HepG2 (cell line): ENCODE measurements around the gene FOXD2. TPM values are rescaled to one million over a fixed set of nuclear protein-coding genes. Genes with fewer than 3 reads are reported as not detected.

ENCODE experiments used
- ATAC-seq: fragments of 200-7000 bp; cut with Tn5 transposase; 3 replicates; pipeline ENCODE4 v1.9.1; 2020; ENCODE audit warnings: mild to moderate bottlenecking, moderate library complexity
- BruUV-seq: library from RNA; stranded (reverse); fragments of 400-500 nt; replicated peaks from 2 replicates; lab custom pipeline; 2021; lab: Mats Ljungman, UMichigan
- CTCF ChIA-PET: fragments of 300-600 bp; formaldehyde crosslinking; extraction: SDS; loops from one replicate; lab custom pipeline; 2021; ENCODE audit warnings: low total read pairs, inconsistent platforms, low intra/inter-chr PET ratio; lab: Yijun Ruan, JAX
- POLR2A ChIA-PET: fragments of 350-600 bp; sonication (Branson Sonifier 250); formaldehyde crosslinking; loops from one replicate; lab custom pipeline; 2020; ENCODE audit warnings: antibody characterized with exemption, inconsistent platforms; lab: Yijun Ruan, JAX
- DNase-seq: peaks from one replicate; pipeline ENCODE4 v3.0.0-alpha.2; 2015; ENCODE audit warnings: low spot score
- FAIRE-seq: peaks from 3 replicates; lab custom pipeline; 2011; peaks lifted over from hg19 to GRCh38; lab: Jason Lieb, UNC
- H2AFZ ChIP-seq: one replicate; pipeline ENCODE4 v1.6.1; 2011; ENCODE audit warnings: low read length, inconsistent platforms
- H3K27ac ChIP-seq: fragments of 300-600 bp; 3 replicates; pipeline ENCODE4 v1.8.0; 2011; ENCODE audit warnings: mixed run types, mild to moderate bottlenecking, mixed read lengths, low read length, inconsistent platforms; ENCODE audit not compliant: insufficient read depth; ENCODE audit errors: extremely low read length
- H3K27me3 ChIP-seq, 2 experiments: fragments of 200-600 bp in 1 of 2; 2 replicates in 1 of 2; 3 replicates in 1 of 2; pipeline versions ENCODE4 v1.6.0 to v1.8.0; 2011; ENCODE audit warnings: low read length in 2 of 2, mild to moderate bottlenecking in 2 of 2, moderate library complexity in 2 of 2, inconsistent platforms in 1 of 2; ENCODE audit not compliant: insufficient read depth in 2 of 2, control insufficient read depth in 1 of 2
- H3K36me3 ChIP-seq, 2 experiments: fragments of 200-600 bp in 1 of 2; replicated peaks in 1 of 2; 2 replicates in 1 of 2; 3 replicates in 1 of 2; pipeline versions ENCODE4 v1.5.1 to v1.8.0; 2011; ENCODE audit warnings: low read length in 2 of 2, inconsistent platforms in 1 of 2; ENCODE audit not compliant: insufficient read depth in 2 of 2, control insufficient read depth in 1 of 2
- H3K4me1 ChIP-seq: 2 replicates; pipeline ENCODE4 v1.5.1; 2012; ENCODE audit warnings: low read length, inconsistent platforms; ENCODE audit not compliant: insufficient read depth
- H3K4me2 ChIP-seq: 2 replicates; pipeline ENCODE4 v1.6.0; 2011; ENCODE audit warnings: low read depth, low read length, inconsistent platforms
- H3K4me3 ChIP-seq, 3 experiments: fragments of 200-600 bp in 1 of 3; sonication (generic), shearing (Covaris generic) in 1 of 3; replicated peaks in 1 of 3; 2 replicates each; pipeline ENCODE4 v1.5.1; 2011 to 2016; ENCODE audit warnings: low read length in 3 of 3, inconsistent platforms in 2 of 3, low read depth in 2 of 3, mild to moderate bottlenecking in 2 of 3, control low read depth in 1 of 3, mixed read lengths in 1 of 3; ENCODE audit not compliant: insufficient read depth in 1 of 3
- H3K79me2 ChIP-seq: one replicate; pipeline ENCODE4 v1.6.1; 2011; ENCODE audit warnings: low read length, inconsistent platforms; ENCODE audit not compliant: insufficient read depth
- H3K9ac ChIP-seq: 2 replicates; pipeline ENCODE4 v1.6.0; 2011; ENCODE audit warnings: mild to moderate bottlenecking, low read depth, low read length, inconsistent platforms; ENCODE audit not compliant: insufficient read depth
- H3K9me3 ChIP-seq: 2 replicates; pipeline ENCODE4 v1.5.1; 2012; ENCODE audit warnings: mild to moderate bottlenecking, low read length
- H4K20me1 ChIP-seq: 2 replicates; pipeline ENCODE4 v1.6.0; 2011; ENCODE audit warnings: inconsistent platforms, mild to moderate bottlenecking, low read length, moderate library complexity; ENCODE audit not compliant: insufficient read depth
- GZF1 ChIP-seq: sonication (generic); formaldehyde crosslinking; IDR thresholded peaks from 2 replicates; pipeline ENCODE4 v1.5.1; 2020; ENCODE audit warnings: mild to moderate bottlenecking, missing genetic modification reagents
- HDAC6 ChIP-seq: fragments of 200-600 bp; sonication (generic); IDR thresholded peaks from 2 replicates; pipeline ENCODE4 v1.7.0; 2017; ENCODE audit warnings: mild to moderate bottlenecking, antibody characterized with exemption, low read length, low read depth
- LCORL ChIP-seq, 2 experiments: fragments of 450-650 bp in 1 of 2; sonication (generic) in 1 of 2; formaldehyde crosslinking in 1 of 2; IDR thresholded peaks; 2 replicates each; pipeline versions ENCODE4 v1.5.0 to v1.6.1; 2017 to 2020; ENCODE audit warnings: antibody characterized with exemption in 1 of 2, missing genetic modification reagents in 1 of 2
- NCOA5 ChIP-seq: sonication (generic); formaldehyde crosslinking; IDR thresholded peaks from 2 replicates; pipeline ENCODE4 v1.4.0; 2020; ENCODE audit warnings: missing genetic modification reagents
- TFDP2 ChIP-seq: sonication (generic); formaldehyde crosslinking; IDR thresholded peaks from 2 replicates; pipeline ENCODE4 v1.4.0; 2020; ENCODE audit warnings: missing genetic modification reagents
- ZNF354B ChIP-seq: sonication (generic); formaldehyde crosslinking; IDR thresholded peaks from 2 replicates; pipeline ENCODE4 v1.8.0; 2022; ENCODE audit warnings: mild to moderate bottlenecking, missing genetic modification reagents
- WGBS: methylation state at CpG from one replicate; pipeline ENCODE4 v1.1.6; 2017; ENCODE audit warnings: low lambda C conversion rate; 5-methylcytosine and 5-hydroxymethylcytosine counted together
- in situ Hi-C: cut with HindIII; loops from 2 replicates; pipeline ENCODE4 v1.10.0; 2017; ENCODE audit warnings: low pct_unique_long_range_greater_than_20kb; ENCODE audit not compliant: extremely low pct_ligation_motif_present
- intact Hi-C: fragments of 100-400 bp; cut with micrococcal nuclease; formaldehyde crosslinking; loops from one replicate; pipeline ENCODE4 v1.10.0; 2022; ENCODE audit not compliant: unreplicated experiment
- polyA plus RNA-seq, 8 experiments: library from polyadenylated mRNA; depleted of rRNA in 3 of 8; stranded (reverse) in 7 of 8; unstranded in 1 of 8; fragments of >200 nt; fragmentation: Illumina TruSeq in 4 of 8; extraction: Trizol in 4 of 8; gene quantifications; 2 replicates each; pipeline versions ENCODE4 v1.2.1 to v1.2.3, GENCODE V29; 2011 to 2016; ENCODE audit warnings: low read depth in 4 of 8, missing spikeins in 1 of 8, mixed read lengths in 1 of 8; ENCODE audit not compliant: insufficient read depth in 1 of 8
- total RNA-seq, 5 experiments: library from RNA; depleted of rRNA; stranded (reverse); fragments of >200 nt; fragmentation: Illumina TruSeq; extraction: Trizol; gene quantifications; 2 replicates each; pipeline ENCODE4 v1.2.3, GENCODE V29; 2016; ENCODE audit warnings: low read depth in 1 of 5
- TF ChIP-seq, protein P1 (sequence below): sonication (generic); formaldehyde crosslinking; IDR thresholded peaks from 2 replicates; pipeline ENCODE4 v1.4.0; 2020; ENCODE audit warnings: mild to moderate bottlenecking, missing genetic modification reagents

The FOXD2 gene
- total and polyA plus RNA-seq, 2 of the 13 experiments (the other 11 are each of a cell fraction or from before 2014, with no cell fraction given) = 0.01 to 0.09 TPM

DNA sequence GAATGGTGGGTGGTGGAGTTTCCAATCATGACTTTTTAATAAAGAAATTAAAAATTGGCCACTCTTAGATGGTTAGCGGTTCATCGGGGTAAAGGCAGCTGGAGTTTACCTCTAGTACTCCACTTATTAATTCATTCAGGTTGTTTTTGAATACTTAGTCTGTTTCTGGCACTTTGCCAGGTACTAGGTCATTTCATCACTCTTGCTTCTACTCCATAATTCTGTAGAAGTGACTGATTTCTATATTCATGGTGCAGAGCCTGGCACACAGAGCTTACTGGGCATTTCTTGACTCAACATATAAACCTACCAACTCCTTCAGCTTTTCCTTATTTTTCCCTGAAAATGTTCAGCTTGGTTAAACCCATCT is 31.5 kb downstream of the FOXD2 start:
- Histone ChIP-seq H3K79me2 (no peaks in the 10 kb centered on the region), H3K4me1 (no peaks in the 10 kb centered on the region), H2AFZ (no peak overlapping the region), H3K27ac (no peak overlapping the region), H4K20me1 (peaks cover 22% of the 10 kb centered on the region), H3K4me3 (no peak overlapping the region), H3K9me3 (no peaks in the 10 kb centered on the region), H3K36me3 (no peaks in the 10 kb centered on the region), H3K27me3 (peaks cover 2 to 64% of the 10 kb centered on the region in 2 experiments; a peak in 4 of 5 replicates), H3K9ac (no peak overlapping the region), H3K4me2 (no peak overlapping the region)
- 57% methylated on average over 2 of the region's 2 CpGs for WGBS
- ChIA-PET POLR2A (no interaction called here), CTCF (no interaction called here)
- intact Hi-C loops = no loop called here
- no peak for ATAC-seq
- no TSS peak for BruUV-seq
- no peak for FAIRE-seq
- no peak for DNase-seq
- TF ChIP-seq GZF1 (no peak), NCOA5 (CRISPR knock-in tag) (no peak), TFDP2 (CRISPR knock-in tag) (no peak), HDAC6 (no peak), LCORL (IDR thresholded peaks at IDR 0.05) (peak; percentile 89), LCORL (CRISPR knock-in tag; IDR thresholded peaks at IDR 0.05) (no peak)
- TF ChIP-seq, protein P1, sequence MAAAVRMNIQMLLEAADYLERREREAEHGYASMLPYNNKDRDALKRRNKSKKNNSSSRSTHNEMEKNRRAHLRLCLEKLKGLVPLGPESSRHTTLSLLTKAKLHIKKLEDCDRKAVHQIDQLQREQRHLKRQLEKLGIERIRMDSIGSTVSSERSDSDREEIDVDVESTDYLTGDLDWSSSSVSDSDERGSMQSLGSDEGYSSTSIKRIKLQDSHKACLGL (CRISPR knock-in tag) = no peak
- in situ Hi-C loops = no loop called here

DNA sequence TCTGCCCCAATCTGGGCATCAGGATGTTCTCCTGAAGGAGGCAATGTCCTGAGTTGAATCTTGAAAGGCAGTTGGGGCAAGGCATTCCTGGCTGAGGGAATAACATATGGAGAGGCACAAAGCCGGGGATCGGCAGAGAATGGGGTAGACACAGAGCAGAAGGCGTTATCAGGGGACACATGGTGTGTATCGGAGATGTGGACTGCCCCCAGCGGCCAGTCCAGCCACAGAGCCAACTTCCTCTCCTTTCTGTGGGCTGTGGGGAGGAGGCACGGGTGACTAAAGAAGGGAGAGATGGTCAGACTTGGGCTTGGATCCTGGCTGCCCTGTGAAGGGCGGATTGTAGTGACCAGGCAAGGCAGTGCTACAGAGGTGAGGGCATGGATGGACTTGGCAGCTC is 32.1 kb downstream of the FOXD2 start:
- Histone ChIP-seq H3K9ac (no peak overlapping the region), H3K36me3 (no peaks in the 10 kb centered on the region), H2AFZ (no peak overlapping the region), H3K4me2 (no peak overlapping the region), H3K9me3 (no peaks in the 10 kb centered on the region), H3K79me2 (no peaks in the 10 kb centered on the region), H3K4me3 (no peak overlapping the region), H3K27me3 (peaks cover 5 to 69% of the 10 kb centered on the region in 2 experiments; a peak in 4 of 5 replicates), H4K20me1 (peaks cover 22% of the 10 kb centered on the region), H3K4me1 (no peaks in the 10 kb centered on the region), H3K27ac (no peak overlapping the region)
- in situ Hi-C loops (no loop called here), intact Hi-C loops (no loop called here)
- BruUV-seq = no TSS peak
- DNase-seq (no peak), FAIRE-seq (no peak), ATAC-seq (peak; percentile 79)
- CTCF ChIA-PET = no interaction called here
- TF ChIP-seq ZNF354B (CRISPR knock-in tag) = no peak
- POLR2A ChIA-PET = no interaction called here
- WGBS = 54% methylated on average over 7 of the region's 7 CpGs
